Vagina (tissue), 2 donors: Measurements from ENCODE around the gene COL12A1. TPM values are rescaled to one million over a fixed set of nuclear protein-coding genes. Genes with fewer than 3 reads are reported as not detected.

Source experiments
- DNase-seq, 2 donors: peaks; one replicate each; pipeline ENCODE4 v3.0.0-alpha.2; 2017; ENCODE audit errors: extremely low spot score in 2 of 2
- H3K27ac ChIP-seq: fragments of 200-600 bp; sonication (generic); one replicate; pipeline ENCODE4 v1.5.1; 2019
- H3K27me3 ChIP-seq: fragments of 200-600 bp; sonication (generic); one replicate; pipeline ENCODE4 v1.5.1; 2019
- H3K36me3 ChIP-seq, 2 donors: fragments of 200-600 bp; sonication (generic); one replicate each; pipeline ENCODE4 v1.5.1; 2017 to 2019
- H3K4me1 ChIP-seq: fragments of 200-600 bp; sonication (generic); one replicate; pipeline ENCODE4 v1.5.1; 2019
- H3K4me3 ChIP-seq, 2 donors: fragments of 200-600 bp; sonication (generic); 1 replicate in 1 of 2; 2 replicates in 1 of 2; pipeline ENCODE4 v1.5.1; 2016 to 2019
- H3K9me3 ChIP-seq: fragments of 200-600 bp; sonication (generic); one replicate; pipeline ENCODE4 v1.5.1; 2019
- CTCF ChIP-seq, 3 experiments: fragments of 450-650 bp in 2 of 3; fragments of 200-600 bp in 1 of 3; sonication (generic) in 1 of 3; IDR thresholded peaks; one replicate each; pipeline ENCODE4 v1.5.1; 2017 to 2019; ENCODE audit warnings: antibody characterized with exemption in 3 of 3, mild to moderate bottlenecking in 2 of 3, moderate library complexity in 2 of 3
- POLR2A ChIP-seq, 2 donors: fragments of 450-650 bp; IDR thresholded peaks; one replicate each; pipeline ENCODE4 v1.6.1; 2017; ENCODE audit warnings: antibody characterized with exemption in 2 of 2, mild to moderate bottlenecking in 2 of 2, moderate library complexity in 2 of 2
- POLR2AphosphoS5 ChIP-seq, 2 donors: sonication (generic); formaldehyde crosslinking; IDR thresholded peaks; one replicate each; pipeline ENCODE4 v1.9.0; 2017; ENCODE audit warnings: antibody characterized with exemption in 2 of 2, mild to moderate bottlenecking in 2 of 2, low read depth in 1 of 2; ENCODE audit not compliant: insufficient read depth in 1 of 2
- intact Hi-C: fragments of 100-400 bp; cut with DNase I; formaldehyde crosslinking; loops from one replicate; pipeline ENCODE4 v1.15.1; 2023
- total RNA-seq: library from RNA; depleted of rRNA; stranded (reverse); fragments of >200 nt; gene quantifications from one replicate; pipeline ENCODE4 v1.2.3, GENCODE V29; 2016

The COL12A1 gene
- total RNA-seq, 1 donor from 2014 or later: 130 TPM

GRCh38 chr6:75144386-75144785 lies 61.5 kb downstream of the COL12A1 start:
- H3K9me3 ChIP-seq: no peaks in the 10 kb centered on the region
- no peak overlapping the region for H3K27ac ChIP-seq
- H3K4me1 ChIP-seq: peaks cover 4% of the 10 kb centered on the region
- peaks cover 0 to 3% of the 10 kb centered on the region in 2 donors for H3K36me3 ChIP-seq
- TF ChIP-seq POLR2A (IDR thresholded peaks at IDR 0.05) (no peak), POLR2AphosphoS5 (IDR thresholded peaks at IDR 0.05; ENCODE audit: insufficient read depth in 1 of 2, low read depth in 1 of 2) (no peak), CTCF (IDR thresholded peaks at IDR 0.05) (no peak)
- DNase-seq: no peak
- no peak overlapping the region for H3K4me3 ChIP-seq
- H3K27me3 ChIP-seq: no peaks in the 10 kb centered on the region
- intact Hi-C loops: no loop called here

GRCh38 chr6:75143191-75143590 lies 62.7 kb downstream of the COL12A1 start:
- Histone ChIP-seq H3K4me3 (no peak overlapping the region), H3K9me3 (no peaks in the 10 kb centered on the region), H3K4me1 (peaks cover 4% of the 10 kb centered on the region), H3K36me3 (peaks cover 0 to 13% of the 10 kb centered on the region in 2 donors), H3K27me3 (no peaks in the 10 kb centered on the region), H3K27ac (no peak overlapping the region)
- intact Hi-C loops: no loop called here
- TF ChIP-seq POLR2AphosphoS5 (IDR thresholded peaks at IDR 0.05; ENCODE audit: insufficient read depth in 1 of 2, low read depth in 1 of 2): no peak
- TF ChIP-seq POLR2A (IDR thresholded peaks at IDR 0.05): no peak
- no peak for TF ChIP-seq CTCF (IDR thresholded peaks at IDR 0.05)
- DNase-seq: no peak

GRCh38 chr6:75142721-75143120 lies 63.1 kb downstream of the COL12A1 start:
- no peaks in the 10 kb centered on the region for H3K27me3 ChIP-seq
- intact Hi-C loops: no loop called here
- peaks cover 0 to 17% of the 10 kb centered on the region in 2 donors for H3K36me3 ChIP-seq
- DNase-seq: no peak
- H3K4me3 ChIP-seq: no peak overlapping the region
- TF ChIP-seq POLR2AphosphoS5 (IDR thresholded peaks at IDR 0.05; ENCODE audit: insufficient read depth in 1 of 2, low read depth in 1 of 2) (no peak), POLR2A (IDR thresholded peaks at IDR 0.05) (no peak), CTCF (IDR thresholded peaks at IDR 0.05) (no peak)
- H3K4me1 ChIP-seq: no peaks in the 10 kb centered on the region
- no peak overlapping the region for H3K27ac ChIP-seq
- no peaks in the 10 kb centered on the region for H3K9me3 ChIP-seq

- no peak overlapping the region for H3K27ac ChIP-seq
Observed at GRCh38 chr6:75135876-75136275, 70.0 kb downstream of the COL12A1 start.

More at GRCh38 chr6:75135876-75136275, 70.0 kb downstream of the COL12A1 start:
- intact Hi-C loops: no loop called here
- Histone ChIP-seq H3K27me3 (no peaks in the 10 kb centered on the region), H3K4me3 (no peak overlapping the region), H3K36me3 (peaks cover 0 to 25% of the 10 kb centered on the region in 2 donors), H3K9me3 (no peaks in the 10 kb centered on the region), H3K4me1 (no peaks in the 10 kb centered on the region)
- no peak for DNase-seq
- TF ChIP-seq CTCF (IDR thresholded peaks at IDR 0.05): no peak
- no peak for TF ChIP-seq POLR2AphosphoS5 (IDR thresholded peaks at IDR 0.05; ENCODE audit: insufficient read depth in 1 of 2, low read depth in 1 of 2)
- no peak for TF ChIP-seq POLR2A (IDR thresholded peaks at IDR 0.05)
